Urothelium cell line (cell line): ENCODE measurements around the gene CAMKK2.
"Not testable (repeated sequence)": the region's sequence is repeated elsewhere in the genome, so short reads cannot be mapped to it uniquely, and the experiment has no call there.

Experiments
- DNase-seq: peaks from one replicate; pipeline ENCODE4 v3.0.0; 2011; ENCODE audit warnings: low spot score, mixed read lengths
- FAIRE-seq: peaks from 2 replicates; lab custom pipeline; 2011; peaks lifted over from hg19 to GRCh38; lab: Jason Lieb, UNC

The CAMKK2 gene

DNA sequence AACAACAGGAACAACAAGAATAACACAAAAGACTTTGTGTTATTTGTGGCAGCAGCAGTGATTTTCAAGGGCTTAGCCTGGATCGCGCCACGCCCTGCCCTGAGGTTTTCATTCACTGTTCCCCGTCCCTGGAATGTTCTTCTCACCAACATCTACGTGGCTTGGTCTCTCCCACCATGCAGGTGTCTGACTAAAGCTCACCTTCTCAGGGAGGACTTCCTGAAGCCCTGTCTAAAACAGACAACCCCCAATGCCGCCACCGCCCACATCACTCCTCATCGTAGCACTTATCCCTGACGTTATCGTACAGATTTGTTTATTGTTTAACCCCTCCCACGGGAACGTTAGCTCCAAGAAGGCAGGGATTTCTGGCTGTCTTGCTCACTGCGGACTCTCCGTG is 46.1 kb downstream of the CAMKK2 start:
- FAIRE-seq (no peak), DNase-seq (no peak)

DNA sequence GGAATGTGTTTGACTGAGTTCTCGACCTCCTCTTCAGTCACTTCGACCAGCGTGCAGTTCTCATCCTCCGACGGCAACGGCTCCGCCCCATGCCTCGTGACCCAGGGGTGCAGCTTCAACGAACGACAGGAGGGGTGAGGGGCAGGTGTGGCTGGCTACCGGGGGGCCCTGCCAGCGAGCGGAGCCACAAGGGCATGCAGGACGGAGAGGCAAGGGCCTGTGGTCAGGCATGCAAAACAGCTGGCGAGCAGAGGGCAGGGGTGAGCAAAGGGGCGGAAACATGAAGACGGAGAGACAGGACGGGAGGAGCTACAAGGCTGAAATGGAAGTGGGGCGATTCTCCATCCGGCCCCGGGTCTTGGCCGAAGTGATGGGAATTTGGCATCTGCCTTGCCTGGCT is 47.9 kb downstream of the CAMKK2 start:
- DNase-seq (no peak), FAIRE-seq (no peak)

DNA sequence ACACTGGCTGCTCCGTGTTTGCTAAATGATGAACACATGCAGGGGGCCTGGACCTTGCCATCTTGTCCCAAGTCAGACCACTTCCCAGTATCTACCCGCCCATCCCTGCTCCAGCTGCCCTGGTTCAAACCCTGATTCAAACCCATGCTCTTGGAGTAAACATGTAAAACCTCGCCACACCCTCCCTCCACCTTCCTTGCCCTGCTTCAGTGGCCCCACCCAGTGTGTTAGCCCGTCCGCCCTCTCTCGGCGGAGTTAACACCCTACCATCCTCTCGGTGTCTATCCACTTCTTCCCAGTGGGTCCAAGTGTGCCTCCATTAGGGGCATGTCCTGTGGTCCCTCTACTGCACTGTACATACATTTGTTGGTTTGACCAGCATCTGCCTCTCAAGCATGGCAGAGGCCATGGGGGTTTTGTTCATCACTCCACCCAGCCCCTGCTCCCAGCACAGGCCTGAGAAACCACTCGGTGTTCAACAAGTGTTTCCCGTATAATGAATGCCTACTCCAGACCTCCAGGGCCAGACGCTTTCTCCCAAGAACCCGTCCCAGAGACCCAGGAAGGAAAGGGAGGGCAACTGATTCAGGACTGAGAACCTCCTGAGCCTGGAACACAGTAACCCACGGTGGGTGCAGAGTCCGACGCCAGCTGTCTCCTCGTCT is 49.5 kb downstream of the CAMKK2 start:
- no peak for DNase-seq
- no peak for FAIRE-seq

DNA sequence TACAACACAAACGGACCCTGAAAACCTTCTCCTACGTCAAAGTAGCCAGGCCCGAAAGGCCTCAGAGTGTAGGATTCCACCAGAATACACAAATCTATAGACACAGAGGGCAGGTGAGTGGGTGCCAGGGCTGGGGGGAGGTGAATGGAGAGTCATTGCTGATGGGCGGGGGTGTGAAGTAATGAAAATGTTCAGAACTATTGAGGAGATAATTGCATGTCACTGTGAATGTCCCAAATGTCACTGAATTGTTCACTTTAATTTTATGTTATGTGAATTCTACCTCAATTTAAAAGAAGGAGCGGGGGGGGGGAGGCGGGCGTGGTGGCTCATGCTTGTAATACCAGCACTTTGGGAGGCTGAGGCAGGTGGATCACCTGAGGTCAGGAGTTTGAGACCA is 50.6 kb downstream of the CAMKK2 start:
- FAIRE-seq, result no peak

DNA sequence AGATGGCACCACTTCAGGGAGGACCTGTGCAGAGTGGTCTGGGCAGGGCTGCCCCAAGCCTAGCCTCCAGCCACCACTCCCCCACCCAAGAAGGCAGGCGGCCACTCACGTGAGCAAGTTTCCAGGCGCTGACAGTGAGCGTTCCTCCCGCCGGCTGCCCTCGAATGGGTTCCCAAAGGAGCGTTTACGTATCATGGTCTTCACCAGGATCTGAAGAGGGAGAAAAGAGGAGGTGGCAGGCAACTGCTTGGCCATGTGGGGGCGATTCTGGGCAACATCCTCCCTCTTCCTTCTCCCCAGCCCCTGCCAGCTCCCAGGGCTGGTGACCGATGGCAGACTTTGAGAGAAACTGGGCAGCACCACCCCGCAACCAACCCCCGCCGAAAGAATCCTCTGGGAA is 51.5 kb downstream of the CAMKK2 start:
- FAIRE-seq, result no peak
- no peak for DNase-seq

More for the DNA sequence above, 50.6 kb downstream of the CAMKK2 start:
- DNase-seq, result no peak

DNA sequence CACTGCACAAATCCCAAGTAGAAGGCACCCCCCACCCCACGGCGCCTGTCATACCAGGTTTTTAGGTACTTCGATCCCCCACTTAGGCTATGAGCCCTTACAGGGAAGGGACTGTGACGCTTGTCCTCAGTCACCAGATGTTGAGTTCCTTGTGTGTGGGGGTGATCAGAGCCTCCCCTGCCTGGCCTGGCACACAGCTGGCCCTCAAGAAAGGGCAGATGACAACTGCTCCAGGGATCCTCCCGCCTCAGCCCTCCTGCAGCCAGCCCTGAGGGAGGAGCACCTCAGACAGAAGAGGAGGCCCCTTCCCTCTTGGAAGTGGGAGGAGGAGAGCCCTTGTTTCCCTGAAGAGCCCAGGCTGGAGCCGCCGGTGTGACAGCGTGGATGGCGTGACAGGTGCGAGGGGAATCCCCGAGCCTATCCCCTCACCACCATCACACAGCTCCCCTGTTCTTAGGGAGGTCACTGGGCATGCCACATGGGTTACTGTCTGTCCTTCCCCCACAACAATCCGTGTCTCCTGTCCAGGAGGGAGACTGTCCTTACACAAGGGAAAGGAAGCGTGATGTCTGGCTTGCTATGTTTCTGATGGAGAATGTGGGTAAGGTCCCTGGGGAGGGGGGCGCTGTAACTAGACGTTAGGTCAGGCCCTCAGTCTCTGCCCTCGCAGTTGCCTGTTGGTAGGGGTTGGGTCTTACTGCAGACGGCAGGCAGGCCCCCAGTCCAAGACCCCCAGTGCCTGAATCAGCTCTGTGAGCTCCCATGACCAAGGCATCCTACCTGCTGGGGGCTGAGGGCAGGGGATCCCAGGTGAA is 55.1 kb downstream of the CAMKK2 start:
- DNase-seq (no peak), FAIRE-seq (no peak)

DNA sequence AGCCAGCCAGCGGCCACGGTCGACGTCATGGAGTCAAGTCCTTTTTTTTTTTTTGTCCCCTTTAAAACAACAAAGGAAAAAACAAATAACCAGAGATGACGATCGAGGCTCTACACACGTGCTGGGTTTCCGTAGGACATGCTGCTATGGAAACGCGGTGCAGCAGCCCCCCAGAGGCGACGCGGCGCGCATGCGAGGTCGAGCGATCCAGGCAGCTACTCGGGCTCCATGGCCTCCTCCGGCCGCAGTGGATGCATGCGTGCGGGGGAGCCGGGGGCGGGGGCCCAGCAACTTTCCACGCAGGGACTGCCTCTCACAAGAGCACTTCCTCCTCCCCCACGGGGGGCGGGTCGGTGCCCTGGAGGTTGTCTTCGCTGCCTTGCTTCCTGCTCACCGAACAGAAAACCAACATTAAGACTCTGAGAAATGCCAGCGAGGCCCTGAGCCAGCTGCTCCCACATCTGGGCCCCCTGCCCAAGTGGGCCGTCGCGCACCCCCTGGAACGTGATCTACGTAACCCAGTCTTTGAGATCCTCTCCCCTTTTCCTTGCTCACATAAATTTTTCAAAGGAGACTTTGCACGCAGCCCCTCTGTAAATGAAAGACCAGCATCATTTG is 55.9 kb downstream of the CAMKK2 start:
- FAIRE-seq, result no peak

DNA sequence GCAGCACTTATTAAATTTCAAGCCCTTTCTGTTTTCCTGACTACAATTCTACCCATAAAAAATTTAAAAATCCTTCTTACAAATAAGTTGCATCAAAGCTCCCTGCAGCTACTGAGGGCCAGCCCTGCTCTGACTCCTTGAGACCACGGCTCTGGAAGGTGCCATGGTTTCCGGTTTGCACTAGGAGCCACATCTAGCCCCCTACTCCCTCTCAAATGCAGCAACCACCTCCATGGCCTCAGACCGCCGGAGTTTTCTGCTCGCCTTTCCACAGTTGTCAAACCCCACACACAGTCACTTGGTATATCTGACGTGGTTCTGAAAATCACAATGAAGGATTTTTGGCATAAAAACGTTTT is 56.5 kb downstream of the CAMKK2 start:
- DNase-seq (no peak), FAIRE-seq (no peak)

More for the DNA sequence above, 55.9 kb downstream of the CAMKK2 start:
- DNase-seq, result no peak

DNA sequence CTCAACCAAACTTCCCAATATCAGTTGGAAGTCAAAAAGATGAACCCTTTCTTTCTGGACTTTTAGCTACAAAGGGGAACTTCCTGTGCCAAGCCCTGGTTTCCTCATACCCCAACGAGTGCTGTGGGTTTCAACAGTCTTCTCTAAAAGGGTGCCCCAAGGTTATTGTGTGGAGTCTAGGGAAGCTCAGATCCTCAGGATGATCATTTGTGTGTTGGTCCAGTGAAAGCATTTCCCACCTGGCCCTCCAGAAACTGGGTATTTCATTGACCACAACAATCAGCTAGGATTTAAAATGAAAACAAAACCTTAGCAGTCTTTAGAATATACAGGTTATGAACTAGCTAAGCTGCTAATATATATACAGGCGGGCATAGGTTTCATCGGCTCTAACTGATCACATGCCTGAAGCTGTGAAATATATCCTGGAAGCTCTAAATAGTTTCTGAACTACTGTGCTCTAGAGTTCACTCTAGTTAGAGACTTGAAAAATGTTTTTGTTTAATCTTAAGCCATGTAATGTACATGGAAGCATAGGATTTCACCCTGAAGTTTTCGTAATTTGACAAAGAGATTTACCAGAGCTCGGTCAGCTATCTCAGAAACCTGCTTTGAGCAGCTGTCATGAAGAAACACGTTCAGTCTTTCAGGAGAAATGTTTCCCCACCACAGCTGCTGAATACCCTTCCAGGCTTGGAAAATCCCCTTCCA is 57.0 kb downstream of the CAMKK2 start:
- DNase-seq (no peak), FAIRE-seq (no peak)

DNA sequence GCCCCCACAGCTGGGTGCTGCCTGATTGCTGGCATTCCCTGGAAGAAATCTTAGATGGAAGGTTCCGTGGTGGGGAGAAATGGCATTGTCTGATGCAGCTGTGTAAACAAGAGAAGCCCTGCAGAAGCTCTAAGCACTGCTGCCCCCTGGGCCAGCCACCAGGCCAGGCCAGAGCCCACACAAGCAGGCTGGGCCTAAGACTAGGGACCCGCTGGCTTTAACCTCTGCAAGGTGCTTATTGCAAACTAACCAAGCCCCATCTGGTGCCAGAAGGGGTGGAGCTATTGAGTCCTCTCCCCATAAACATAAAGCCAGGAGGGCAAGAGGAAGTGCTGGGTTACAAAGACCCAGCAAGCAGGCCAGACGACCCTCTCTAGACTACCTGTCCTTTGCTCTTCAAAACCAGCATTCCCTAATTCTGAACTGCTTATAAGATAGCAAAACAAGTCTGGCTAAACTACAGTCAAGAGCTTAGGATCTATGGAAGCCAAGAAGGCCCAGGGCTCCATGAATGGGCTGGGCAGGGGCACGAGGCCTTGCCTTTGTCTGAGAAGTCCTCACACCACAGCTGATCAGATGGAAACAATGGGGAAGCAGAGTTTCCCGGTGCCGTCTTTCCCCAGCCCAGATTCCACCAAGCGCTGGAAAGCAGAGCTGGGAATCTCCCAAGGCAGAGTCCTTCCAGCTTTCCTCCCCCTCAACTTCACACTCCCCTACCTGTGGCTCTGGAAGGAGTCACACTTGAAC is 57.7 kb downstream of the CAMKK2 start:
- FAIRE-seq, result no peak

DNA sequence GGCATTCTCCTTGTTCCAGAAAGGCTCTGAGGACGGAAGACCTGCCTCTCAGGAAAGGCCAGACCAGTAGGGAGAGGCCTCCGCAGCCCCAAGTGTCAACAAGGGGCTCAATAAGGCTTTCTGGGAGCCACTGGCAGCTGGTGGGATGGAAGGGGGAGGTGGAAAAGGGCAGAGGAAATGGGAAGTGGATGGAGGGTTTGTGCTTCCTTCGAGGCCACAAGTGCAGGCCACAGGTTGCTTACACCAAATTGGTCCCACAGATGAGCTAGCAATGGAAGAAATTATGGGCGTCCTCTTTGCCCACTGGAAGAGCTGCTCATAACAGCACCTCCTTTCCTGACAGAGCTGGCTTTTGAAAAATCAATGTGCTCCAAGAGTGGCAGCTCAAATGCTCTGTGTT is 58.4 kb downstream of the CAMKK2 start:
- FAIRE-seq (no peak), DNase-seq (no peak)

More for the DNA sequence above, 57.7 kb downstream of the CAMKK2 start:
- DNase-seq, result no peak

DNA sequence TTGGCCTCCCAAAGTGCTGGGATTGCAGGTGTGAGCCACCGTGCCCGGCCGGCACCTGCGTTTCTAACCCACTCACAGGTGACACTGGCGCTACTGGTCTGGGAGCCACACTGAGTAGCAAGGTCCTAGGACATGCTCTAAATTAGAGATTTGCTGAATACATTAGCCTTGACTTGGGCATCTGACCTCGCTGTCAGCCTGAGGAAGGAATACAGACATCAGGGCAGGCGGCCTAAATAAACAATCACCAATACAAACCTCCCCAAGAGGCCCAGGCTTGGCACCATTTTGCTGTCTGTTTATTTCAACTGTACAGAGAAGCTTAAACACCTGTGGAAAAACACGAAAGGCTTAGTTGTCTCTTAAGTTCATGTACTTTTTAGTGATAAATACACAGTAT is 59.1 kb downstream of the CAMKK2 start:
- DNase-seq (no peak), FAIRE-seq (no peak)

DNA sequence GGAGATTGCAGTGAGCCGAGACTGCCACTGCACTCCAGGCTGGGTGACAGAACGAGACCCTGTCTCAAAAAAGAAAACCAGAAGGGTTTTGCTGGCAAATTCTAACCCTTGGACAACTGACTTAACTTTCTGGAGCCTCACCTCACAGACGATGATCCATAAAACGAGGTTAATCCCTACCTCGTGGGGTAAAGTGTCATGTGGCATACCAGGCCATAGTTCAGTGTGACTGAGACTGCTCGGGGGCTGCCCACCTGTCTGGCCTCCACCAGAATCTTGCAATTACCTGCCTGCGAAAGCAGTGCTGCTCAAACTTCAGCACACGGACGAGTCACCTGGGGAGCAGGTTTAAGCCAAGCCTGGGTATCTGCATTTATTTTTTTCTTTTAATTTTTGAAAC is 59.7 kb downstream of the CAMKK2 start:
- FAIRE-seq (no peak), DNase-seq (no peak)

DNA sequence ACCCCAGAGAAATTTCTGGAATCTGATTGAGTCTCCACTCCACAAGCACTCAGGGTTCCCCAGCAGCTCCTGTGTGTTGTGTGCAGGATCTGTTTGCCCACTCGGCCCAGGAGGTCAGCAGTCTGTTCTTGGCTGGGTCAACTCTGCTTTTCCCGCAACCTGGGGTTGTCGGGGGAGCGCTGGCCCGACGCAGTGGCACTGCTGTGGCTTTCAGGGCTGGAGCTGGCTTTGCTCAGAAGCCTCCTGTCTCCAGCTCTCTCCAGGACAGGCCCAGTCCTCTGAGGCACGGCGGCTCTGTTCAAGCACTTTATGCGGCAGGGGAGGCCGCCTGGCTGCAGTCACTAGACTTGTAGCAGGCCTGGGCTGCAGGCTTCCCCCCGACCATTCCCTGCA is 62.9 kb downstream of the CAMKK2 start:
- no peak for FAIRE-seq

DNA sequence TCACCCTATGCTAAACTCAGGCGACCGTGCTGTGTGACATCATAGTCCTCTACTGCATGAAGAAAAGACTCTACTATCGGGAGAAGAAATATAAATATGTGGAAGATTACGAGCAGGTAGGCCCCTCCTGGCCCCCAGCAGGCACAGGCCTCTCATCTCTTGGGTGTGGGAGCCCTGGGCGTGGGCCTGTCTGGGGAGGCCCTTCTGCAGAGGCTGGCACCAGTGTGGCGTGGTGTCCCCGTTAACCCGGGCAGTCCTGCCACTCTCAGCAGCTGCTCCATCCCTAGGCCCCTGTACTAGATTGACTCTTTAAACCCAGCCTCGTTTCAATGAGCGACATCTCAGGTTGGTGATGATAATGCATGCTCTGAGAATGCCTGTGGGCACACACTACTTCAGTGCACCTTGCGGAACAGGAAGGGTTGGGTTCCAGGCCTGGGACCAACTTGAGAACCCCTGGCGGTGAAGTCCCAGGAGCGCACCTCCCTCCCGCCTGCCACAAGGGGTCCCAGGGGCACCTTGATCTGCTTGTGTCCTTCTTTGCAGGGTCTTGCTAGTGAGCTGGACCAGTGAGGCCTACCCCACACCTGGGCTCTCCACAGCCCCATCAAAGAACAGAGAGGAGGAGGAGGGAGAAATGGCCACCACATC is 63.4 kb downstream of the CAMKK2 start:
- FAIRE-seq (no peak), DNase-seq (no peak)

More for the DNA sequence above, 62.9 kb downstream of the CAMKK2 start:
- DNase-seq, result no peak

DNA sequence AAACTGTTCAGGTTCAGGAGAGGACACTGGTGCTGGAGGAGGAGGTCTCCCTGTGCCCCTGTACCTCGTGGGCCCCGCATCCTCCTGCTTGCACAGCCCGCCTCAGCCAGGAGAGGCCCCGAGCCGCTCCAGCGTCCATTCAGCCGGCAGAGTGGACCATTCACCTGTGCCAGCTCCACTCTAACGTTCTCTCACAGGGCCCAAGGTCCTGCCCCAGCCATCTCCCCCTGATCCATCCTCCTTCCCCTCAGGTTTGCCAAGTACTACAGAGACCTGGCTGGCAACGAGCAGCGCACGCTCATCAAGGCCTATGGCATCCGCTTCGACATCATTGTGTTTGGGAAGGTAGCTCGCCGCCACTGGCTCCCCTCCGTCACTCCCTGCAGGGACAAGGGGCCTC is 64.3 kb downstream of the CAMKK2 start:
- no peak for FAIRE-seq
- no peak for DNase-seq

DNA sequence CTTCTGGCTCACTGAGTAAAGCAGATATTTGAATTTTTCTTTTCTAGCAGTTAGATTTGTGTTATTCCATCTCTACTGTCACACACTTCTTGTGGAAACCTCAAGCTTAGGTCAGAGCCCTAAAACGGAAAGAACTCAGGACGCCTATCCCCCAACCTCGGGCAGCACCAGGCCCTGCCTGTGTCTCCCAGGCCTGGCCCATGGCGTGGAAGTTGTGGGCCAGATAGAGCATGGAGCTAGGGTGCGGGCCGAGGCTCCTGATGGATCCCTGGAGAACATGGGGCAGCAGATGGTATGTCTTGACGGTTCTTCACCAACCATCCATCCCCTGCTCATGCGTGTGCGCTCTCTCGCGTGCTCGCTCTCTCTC is 66.0 kb downstream of the CAMKK2 start:
- DNase-seq, result no peak
- no peak for FAIRE-seq

DNA sequence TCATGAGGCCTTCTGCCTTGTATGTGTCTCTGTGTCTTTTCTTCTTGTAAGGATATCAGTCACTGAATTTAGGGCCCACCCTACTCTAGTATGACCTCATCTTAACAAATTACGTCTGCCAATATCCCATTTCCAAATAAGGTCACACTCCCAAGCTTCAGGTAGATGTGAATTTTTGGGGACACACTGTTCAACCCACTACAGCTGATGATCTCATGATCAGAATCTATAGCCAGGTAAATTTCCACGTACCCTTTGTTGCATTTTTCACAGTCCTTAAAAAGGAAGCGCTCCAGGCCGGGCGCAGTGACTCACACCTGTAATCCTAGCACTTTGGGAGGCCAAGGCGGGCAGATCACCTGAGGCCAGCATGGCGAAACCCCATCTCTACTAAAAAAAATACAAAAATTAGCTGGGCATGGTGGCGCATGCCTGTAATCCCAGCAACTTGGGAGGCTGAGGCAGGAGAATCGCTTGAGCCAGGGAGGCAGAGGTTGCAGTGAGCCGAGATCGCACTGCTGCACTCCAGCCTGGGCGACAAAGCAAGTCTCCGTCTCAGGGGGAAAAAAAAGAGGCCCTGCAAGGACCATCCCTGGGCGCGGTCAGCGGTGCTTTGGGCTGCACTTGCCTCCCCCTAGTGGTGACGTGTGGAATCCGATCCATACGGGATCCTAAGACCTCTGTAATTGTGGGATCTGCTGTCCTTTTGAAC is 66.5 kb downstream of the CAMKK2 start:
- peak; percentile 86 for DNase-seq
- FAIRE-seq, result not testable (repeated sequence)

DNA sequence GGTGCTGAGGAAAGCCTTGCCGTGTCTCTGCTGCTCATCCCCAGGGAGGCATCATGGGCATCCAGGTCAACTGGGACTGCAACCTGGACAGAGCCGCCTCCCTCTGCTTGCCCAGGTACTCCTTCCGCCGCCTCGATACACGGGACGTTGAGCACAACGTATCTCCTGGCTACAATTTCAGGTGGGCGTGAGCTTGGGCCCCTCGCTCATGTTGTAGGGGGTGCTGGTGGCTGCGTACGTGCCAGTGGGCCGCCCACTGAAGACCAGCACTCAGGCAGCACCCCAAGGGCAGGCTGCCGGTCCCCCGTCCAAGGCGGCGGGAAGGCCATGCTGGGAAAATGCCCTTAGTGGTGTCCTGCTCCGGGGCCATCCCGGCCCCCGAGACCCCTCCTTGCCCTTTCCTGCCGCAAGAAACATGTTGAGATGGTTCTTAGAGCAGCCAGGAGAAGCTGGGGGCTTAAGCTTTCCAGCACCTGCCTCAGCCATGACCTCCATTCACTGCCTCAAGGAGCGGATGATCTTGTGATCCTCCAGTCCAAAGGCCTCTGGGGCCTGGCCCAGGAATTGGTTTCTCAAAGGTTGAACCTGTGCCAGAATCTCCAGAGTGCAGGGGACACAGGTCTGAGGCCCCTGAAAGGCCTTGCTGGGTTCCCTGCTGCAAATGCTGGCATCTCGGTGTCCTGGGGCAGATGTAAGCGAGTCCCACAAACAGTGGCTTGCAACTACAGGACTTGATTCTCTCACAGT is 67.4 kb downstream of the CAMKK2 start:
- FAIRE-seq, result no peak

More for the DNA sequence above, 67.4 kb downstream of the CAMKK2 start:
- DNase-seq, result no peak
